HK-2 (cell line): ENCODE results near the gene ATXN10.
"Not testable (repeated sequence)": the region's sequence is repeated elsewhere in the genome, so short reads cannot be mapped to it uniquely, and the experiment has no call there.

Source experiments
- DNase-seq: peaks from one replicate; pipeline ENCODE4 v3.0.0-alpha.2; 2018; ENCODE audit not compliant: unreplicated experiment

ATXN10 gene, protein sequence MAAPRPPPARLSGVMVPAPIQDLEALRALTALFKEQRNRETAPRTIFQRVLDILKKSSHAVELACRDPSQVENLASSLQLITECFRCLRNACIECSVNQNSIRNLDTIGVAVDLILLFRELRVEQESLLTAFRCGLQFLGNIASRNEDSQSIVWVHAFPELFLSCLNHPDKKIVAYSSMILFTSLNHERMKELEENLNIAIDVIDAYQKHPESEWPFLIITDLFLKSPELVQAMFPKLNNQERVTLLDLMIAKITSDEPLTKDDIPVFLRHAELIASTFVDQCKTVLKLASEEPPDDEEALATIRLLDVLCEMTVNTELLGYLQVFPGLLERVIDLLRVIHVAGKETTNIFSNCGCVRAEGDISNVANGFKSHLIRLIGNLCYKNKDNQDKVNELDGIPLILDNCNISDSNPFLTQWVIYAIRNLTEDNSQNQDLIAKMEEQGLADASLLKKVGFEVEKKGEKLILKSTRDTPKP

DNA sequence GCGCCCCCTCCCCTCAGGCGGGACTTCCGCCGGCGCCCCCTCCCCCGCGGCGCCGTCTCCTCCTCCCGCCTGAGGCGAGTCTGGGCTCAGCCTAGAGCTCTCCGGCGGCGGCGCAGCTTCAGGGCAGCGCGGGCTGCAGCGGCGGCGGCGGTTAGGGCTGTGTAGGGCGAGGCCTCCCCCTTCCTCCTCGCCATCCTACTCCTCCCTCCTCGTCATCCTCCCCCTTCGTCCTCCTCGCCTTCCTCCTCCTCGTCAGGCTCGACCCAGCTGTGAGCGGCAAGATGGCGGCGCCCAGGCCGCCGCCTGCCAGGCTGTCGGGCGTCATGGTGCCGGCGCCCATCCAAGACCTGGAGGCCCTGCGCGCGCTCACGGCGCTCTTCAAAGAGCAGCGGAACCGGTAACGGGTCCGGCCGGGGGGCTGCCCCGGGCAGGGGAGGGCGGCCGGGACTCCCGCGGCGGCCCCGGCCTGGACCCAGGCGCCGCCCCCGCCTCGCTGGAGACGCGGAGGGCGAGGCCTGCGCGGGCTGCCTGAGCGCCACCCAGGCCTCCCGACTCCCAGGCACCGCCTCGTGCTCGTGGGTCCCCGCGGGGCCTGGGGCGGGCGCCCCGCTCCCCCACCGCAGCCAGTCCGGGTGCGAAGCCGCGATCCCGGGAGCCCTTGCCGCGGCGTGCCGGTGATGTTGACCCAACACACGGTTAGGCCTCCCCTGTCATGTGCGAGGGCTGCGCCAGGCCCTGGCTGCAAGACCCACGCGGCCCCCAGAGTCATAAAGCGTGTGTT, at the start of gene ATXN10:
TSS of gene ATXN10 (plus strand) at position 52 of the 781 bp plus-strand sequence. CDS start at position 282, 230 bp downstream.
- peak; percentile 71 for DNase-seq

- DNase-seq, result no peak
These were observed 49.6 kb upstream of the ATXN10 start for GRCh38 chr22:45621836-45622600.

DNA sequence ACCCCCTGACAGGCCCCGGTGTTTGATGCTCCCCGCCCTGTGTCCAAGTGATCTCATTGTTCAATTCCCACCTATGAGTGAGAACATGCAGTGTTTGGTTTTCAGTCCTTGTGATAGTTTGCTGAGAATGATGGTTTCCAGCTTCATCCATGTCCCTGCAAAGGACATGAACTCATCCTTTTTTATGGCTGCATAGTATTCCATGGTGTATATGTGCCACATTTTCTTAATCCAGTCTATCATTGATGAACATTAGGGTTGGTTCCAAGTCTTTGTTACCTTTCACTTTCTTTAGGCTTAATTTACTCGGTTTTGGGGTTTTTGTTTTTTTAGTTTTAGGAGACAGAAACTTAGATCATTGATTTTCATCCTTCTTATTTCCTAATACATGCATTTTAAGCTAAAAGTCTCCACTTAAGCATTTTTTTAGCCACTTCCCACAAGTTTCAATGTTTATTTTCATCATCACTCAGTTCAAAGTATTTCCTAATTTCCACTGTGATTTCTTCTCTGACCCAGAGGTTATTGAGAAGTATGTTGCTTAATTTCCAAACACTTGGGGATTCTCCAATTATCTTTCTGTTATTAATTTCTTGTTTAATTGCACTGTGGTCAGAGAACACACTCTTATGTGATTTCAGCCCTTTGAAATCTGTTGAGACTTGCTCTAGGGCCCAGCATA, 48.0 kb upstream of the ATXN10 start:
- not testable (repeated sequence) for DNase-seq

- no peak for DNase-seq
These were observed 45.4 kb upstream of the ATXN10 start for GRCh38 chr22:45626198-45626651.

- DNase-seq, result peak; percentile 14
These were observed 44.0 kb upstream of the ATXN10 start for GRCh38 chr22:45627489-45628233.

DNA sequence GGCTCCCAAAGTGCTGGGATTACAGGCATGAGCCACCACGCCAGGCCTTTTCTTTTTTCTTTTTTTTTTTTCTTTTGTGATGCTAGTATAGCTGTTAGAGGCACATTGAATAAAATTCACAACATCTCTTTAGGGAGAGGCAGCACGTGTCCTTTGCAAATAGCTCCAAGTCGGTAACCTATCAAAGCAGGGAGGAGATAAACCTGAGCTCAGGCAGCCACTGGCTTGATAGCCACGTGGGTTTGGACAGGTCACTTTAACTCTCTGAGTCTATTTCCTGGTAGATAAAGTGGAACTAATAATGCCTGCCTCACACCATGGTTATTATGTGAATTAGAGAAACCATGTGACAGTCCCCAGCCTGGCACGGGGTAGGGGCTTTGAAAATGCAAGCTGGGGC, 43.1 kb upstream of the ATXN10 start:
- DNase-seq, result no peak

- DNase-seq, result no peak
These were observed 42.1 kb upstream of the ATXN10 start for GRCh38 chr22:45629469-45630089.

DNA sequence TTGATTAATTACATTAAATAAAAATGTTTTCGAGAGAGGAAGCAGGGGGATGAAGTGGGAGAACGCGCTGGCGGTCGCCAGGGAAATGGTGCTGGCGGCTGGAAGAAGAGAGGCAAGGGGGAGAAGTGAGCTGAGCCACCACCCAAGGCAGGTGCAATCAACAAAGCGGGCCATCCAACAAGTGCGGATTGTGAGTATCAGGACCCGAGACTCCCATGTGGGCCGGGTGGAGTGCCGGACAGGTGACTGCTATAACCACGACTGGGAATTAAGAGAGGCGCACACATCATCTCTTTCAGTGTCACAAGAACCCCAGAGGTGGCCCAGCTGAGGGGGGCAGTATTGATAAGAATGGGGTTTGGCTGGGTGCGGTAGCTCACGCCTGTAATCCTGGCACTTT, 41.2 kb upstream of the ATXN10 start:
- no peak for DNase-seq

GRCh38 chr22:45631140-45631840, 40.3 kb upstream of the ATXN10 start:
- DNase-seq, result no peak

DNA sequence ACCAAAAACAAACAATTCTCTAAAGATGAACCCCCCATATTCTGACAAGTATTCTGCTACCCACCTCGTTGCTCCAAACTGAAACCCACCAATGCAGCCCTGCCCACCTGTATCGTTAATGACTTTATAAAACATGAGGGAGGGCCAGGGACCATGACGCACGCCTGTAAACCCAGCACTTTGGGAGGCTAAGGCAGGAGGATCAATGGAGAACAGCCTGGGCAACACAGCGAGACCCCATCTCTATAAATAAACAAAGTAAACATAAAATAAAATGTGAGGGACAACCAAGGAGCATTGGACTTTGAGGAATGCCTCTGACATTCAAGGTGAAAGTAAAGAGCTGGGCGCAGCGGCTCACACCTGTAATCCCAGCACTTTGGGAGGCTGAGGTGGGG, 39.8 kb upstream of the ATXN10 start:
- no peak for DNase-seq

DNA sequence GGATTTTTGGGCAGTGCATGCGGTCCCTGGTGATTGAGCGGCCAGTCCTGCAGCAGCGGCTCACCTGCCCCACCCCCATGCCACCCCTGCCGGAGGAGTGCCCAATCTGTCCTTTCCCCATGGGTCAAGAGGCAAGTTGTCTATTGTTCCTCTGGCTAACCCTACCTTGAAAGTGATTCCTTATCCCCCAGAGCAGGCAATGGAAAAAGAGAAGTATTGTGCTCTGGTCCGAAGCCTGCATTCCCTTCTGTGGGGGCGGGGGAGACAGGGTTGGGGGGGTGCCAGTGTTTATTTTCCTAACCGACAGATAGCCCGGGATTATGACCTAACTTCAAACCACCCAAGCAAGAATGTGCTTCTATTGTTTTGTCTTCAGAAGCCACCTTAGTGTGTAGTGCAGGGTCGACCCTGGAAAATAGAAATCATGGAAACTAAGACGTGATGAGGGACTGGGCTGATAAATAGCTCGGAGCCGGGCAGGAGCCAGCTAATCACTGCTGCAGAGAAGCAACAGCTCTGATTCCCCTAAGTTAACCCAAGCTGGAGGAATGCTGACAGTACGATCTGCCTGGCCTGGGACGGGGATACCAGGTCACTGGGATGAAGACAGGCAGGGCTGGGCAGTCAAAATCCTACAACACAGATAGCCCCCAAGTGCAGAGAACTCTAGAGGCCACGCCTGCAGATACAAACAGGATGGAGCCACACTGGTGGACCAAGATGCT, 38.7 kb upstream of the ATXN10 start:
- no peak for DNase-seq

DNA sequence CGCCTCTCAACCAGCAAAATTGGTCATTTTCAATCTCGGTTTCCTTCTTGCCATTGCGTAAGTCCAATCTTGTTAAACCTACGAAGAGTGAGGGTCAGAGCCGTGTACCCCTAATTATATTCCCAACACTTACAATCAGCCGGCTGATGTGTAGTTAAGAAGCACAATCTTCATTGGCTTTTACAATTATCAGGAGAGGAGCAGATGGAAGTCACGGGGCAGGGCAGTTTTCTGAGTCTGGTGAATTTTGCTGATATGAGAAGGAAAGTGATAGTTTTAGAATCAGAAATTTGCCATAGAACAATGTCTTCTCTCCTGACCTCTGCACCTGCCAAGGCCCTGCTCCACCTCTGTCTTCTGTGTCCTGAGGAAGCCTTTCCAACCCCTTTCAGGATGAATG, 35.0 kb upstream of the ATXN10 start:
- no peak for DNase-seq

DNA sequence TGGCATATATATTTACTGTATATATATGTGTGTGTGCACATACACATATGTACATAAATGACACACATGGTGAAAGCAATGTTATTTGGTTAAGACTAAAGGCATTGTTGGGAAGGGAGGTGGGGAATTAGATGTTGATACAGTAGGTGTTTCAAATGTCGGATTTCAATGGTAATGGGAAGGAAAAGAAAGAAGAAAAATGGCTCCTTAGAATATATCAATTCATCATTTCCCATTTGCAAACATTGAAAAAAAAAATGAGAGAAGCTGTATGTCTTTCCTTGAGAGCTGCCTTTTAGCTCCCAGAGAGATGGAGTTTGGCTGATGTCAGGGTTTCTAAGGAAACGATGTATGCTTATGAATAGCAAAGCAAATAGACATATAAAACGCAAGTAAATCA, 33.4 kb upstream of the ATXN10 start:
- DNase-seq, result no peak

DNA sequence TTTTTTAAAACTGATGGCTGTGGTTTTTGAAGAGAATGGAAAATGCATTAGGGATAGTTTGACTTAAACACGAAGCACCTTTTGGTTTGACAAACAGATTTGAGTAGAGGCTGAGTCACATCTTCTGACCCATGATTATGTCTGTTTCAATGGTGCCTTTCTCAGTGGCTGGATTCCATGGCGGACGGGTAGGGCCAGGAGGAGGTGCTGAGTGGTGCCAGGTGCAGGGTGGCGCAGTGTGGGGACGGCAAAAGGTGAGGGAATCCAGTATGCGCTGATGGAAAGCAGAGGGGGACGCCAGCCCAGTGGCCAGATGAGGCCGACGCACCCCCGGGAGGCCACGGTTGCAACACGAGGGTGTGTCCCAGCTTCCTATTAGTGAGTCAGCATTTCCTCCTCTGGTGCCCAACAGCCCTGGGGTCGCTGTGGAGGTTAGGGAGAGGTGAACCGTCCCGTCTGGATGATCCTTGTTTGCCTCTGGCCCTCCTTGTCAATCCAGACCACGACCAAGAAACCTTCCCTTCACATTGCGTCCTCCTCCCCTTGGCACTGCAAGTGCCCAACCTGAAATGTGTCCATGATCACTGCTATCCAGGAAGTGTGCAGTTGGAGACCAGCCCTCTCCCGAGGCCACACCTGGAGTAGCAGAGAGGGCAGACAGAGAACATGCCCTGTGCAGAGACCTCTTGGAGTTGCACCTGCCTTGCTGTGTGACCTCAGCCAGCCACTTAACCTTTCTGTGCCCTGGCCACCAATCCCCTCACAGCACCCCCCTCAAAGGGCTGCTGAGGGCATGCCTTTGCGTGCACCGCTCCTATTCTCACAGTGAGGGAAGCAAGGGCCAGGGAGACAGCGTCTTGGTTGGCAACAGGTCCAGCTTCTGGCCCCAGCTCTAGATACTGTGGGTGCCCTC, 32.5 kb upstream of the ATXN10 start:
- peak; percentile 78 for DNase-seq

GRCh38 chr22:45639747-45640102, 31.9 kb upstream of the ATXN10 start:
- no peak for DNase-seq

DNA sequence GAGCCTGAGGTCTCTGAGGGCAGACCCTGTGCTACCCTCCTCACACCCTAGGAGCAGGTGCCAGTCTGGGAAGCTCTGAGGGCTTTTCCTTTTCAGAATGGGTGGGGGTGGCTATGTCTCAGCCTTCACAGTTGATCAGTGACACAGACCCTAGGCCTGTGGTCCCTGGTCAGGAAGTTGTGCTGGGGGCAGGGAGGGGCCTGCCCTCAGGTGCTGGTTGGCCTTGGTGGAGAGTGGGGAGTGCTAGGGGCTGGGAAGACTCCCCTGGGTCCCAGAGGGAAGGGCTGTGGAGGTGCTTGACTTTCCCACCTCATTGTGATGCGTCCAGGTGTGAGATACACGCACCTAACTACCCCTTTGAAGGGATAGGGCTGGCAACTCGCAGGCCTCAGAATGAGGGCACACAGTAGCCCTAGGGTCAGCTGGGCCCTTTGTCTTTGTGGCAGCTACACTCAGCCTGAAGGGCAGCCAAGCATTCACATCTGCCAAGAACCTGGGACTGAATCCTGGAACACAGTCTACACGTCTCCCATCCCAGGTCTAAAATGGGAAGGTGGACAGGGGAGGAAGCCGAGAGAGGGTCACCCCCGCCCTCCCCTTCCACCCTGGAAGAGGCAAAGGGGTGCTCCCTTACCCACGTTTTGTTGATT, 31.2 kb upstream of the ATXN10 start:
- DNase-seq, result no peak

DNA sequence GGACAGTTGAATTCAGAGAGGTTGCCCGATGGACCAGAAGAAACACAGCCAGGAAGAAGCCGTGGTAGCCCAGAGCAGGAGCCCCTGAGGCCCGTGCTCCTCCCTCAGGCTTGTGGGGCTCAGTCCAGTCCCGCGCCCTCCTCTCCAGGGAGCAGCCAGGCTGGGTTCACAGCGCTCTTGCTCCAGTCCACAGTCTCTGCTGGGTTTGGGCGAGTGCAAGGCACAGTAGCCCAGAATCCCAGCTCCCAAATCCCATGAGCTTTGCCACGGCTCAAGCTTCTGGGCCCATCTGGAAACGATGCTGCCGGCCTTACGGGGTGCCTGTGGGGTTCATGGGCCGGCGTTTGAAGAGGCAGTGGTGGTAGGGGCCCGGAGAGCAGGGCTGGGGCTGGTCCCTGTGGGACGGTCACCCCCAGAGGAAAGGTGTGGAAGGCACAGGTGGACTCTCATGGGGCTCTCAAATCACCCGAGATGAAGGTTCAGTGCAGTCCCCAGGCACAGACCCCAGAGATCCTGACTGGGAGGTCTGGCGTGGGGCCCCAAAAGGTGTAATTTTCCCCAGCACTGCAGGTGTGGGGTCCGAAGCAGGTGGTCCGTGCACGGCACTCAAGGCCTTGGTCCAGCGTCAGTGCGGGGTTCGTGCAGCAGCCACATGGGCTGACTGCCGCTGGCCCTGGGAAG, 30.6 kb upstream of the ATXN10 start:
- DNase-seq, result no peak
